Activated CD8-positive, alpha-beta memory T cell treated with anti-CD3 and anti-CD28 coated beads for 1 hour (primary cell): Measurements from ENCODE around the gene PTK6.
"Not testable (repeated sequence)": the region's sequence is repeated elsewhere in the genome, so short reads cannot be mapped to it uniquely, and the experiment has no call there.

Source experiments
- DNase-seq, 2 donors: peaks; one replicate each; pipeline ENCODE4 v3.0.0-alpha.2; 2020; ENCODE audit warnings: low read depth in 1 of 2; ENCODE audit errors: extremely low read depth in 1 of 2

The PTK6 gene

DNA sequence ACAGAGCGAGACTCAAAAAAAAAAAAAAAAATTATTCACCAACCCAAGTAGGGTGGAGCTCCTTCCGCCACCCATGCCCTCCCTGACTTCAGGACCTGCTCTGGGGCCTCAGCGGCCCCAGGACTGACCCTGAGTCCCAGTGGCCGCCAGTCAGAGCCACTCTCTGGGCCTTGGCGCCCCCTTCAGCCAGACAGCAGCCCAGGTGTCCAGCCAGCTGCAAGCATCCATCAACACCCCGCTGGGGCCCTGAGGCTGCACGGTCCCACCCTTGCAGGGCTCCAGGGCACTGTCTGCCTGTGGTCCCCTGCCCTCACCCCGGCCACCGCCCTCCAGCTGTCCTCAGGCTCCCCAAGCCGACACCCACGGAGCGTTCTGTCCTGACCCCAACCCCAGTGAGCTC, 53.3 kb downstream of the PTK6 start:
- DNase-seq, result no peak

DNA sequence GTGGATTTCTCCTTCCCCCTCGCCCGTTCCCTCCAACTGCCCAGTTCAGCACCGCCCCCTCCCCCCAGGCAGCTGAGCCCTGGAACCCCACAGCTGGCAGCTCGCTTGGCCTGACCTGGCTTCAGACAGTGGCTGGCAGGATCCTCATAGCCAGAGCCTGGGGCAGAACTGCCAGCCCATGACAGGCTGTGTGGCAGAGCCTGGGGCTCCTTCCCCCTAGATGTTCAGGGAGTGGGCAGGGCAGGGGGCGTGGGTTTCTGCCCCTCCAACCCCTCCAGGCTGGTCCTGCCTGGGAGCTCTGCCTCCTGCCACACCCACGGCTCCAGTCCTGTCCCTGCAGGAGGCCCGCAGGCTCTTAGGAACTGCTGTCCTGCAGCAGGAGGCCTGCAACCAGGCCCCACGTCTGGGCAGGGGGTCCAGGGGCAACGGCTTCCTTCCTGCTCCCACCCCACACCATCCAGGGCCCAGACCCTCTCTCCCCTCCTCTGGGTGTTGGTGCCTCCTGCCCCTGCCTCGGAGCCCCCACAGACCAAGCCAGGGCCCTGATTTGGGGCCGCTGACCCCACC, 55.1 kb downstream of the PTK6 start:
- no peak for DNase-seq

DNA sequence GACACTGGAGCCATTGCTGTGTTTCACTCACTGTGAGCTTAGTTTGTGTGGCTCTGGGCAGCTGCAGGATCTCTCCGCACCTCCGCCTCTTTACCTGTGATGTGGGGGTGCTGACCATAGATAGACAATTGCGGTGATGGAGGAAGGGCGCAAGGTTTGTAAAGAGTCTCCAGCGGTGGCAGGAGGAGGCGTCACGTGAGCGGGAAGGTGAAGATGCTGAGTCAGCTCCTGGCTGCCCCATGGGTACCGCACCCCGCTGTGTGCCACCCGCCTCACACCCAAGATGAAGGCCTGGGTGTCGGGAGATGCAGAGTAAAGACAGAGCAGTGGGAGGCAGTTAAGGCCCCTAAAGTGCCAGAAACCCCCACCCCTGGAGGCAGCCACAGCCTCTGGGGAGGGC, 55.7 kb downstream of the PTK6 start:
- no peak for DNase-seq

DNA sequence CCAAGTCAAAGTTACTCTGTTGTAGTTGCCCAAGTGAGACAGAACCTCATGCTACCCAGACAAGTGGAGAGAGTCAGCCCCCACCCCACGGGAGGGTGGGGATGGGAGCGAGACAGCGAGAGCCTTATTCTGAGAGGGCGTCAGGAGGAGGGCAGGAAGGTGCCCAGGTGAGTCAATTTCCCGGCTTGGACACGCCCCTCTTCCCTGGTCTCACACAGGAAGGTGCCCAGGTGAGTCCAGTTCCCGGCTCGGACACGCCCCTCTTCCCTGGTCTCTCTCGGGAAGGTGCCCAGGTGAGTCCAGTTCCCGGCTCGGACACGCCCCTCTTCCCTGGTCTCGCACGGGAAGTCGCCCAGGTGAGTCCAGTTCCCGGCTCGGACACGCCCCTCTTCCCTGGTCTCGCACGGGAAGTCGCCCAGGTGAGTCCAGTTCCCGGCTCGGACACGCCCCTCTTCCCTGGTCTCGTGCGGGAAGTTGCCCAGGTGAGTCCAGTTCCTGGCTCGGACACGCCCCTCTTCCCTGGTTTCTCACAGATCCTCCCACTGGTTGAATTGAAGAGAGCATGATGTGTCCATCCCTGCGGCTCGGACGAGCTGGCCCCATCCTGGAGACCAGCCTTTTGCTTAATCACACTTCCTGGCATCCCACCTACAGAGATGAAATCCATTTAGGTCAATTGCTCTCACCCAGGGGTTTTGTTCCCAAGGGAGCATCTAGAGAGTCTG, 57.3 kb downstream of the PTK6 start:
- not testable (repeated sequence) for DNase-seq

DNA sequence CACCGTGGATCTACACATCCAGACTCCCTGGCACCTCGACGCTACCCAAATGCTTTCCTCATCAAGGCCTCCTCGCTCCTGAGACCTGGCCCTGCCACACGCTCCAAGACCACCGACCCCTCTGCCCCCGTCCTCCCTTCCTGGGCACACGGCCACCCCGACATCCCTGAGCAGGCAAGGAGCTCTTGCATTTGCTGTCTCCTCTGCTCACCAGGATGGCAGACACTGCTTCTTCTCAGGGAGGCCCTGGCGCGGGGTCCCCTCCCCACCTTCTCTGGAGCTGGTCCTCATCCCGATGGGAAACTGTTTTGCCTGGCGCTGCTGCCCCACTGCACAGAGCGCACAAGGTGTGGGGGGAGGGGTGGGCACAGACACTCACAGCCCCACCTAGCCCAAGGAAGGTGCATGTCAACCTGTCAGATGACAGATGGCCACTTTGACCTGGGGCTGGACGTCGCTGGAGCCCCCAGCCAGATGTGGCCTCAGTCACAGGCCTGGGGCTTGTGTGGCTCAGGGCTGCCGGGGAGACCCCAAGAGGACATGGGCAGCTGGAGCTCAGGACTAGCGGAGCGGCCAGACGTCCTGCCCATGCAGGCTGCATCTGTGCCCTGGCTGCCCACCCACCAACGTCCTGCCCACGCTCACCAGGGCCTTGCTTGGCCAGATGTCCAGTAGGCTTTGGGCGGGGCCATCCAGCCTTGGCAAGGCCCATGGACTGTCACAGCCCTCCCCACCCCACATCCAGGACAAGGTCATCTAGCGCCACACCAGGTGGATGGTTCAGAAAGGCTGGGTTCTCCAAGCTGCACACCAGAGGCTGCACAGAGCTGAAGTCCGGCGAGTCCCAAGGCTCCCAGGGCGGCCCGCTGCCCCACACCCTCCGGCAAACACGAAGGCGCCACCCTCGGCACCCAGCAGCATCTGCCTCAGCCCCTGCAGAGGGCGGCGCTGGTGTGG, 58.6 kb downstream of the PTK6 start:
- DNase-seq, result no peak
